Ovary (tissue), 3 donors: Measurements from ENCODE around the gene UBN1.

Experiments used
- CTCF ChIP-seq, 3 donors: fragments of 450-650 bp in 2 of 3; fragments of 200-600 bp in 1 of 3; IDR thresholded peaks; one replicate each; pipeline versions ENCODE4 v1.5.1 to v1.8.0; 2016 to 2022; ENCODE audit warnings: antibody characterized with exemption in 3 of 3, mild to moderate bottlenecking in 1 of 3
- EP300 ChIP-seq: sonication (generic); formaldehyde crosslinking; IDR thresholded peaks from one replicate; pipeline ENCODE4 v1.6.1; 2017; ENCODE audit warnings: antibody characterized with exemption
- donor health status: DM: no; HTN: no; CAD: no.

- TF ChIP-seq EP300 (no peak), CTCF (IDR thresholded peaks at IDR 0.05) (no peak)
Measured at GRCh38 chr16:4904108-4904941, 57.0 kb downstream of the UBN1 start.
